ENCODE data around the gene AP2M1. TPM values are rescaled to one million over a fixed set of nuclear protein-coding genes. Genes with fewer than 3 reads are reported as not detected.

The AP2M1 gene
- total RNA-seq: 262 and 275 TPM in 2 replicates

GRCh38 chr3:184174646-184175492, at the start of gene AP2M1:
AP2M1 (plus strand) TSS chr3:184174855; CDS start chr3:184176994, 2,139 bp downstream.
- FAIRE-seq: no peak
- Histone ChIP-seq H3K27me3 (ENCODE audit: control insufficient read depth, insufficient read depth, low read length) (no peaks in the 10 kb centered on the region), H3K36me3 (ENCODE audit: control insufficient read depth, insufficient read depth, low read length) (peaks cover 30% of the 10 kb centered on the region), H3K4me3 (ENCODE audit: low read depth, low read length) (peak within 1 kb of the TSS; percentile 95)
- peak; percentile 98 for DNase-seq (ENCODE audit: low read depth)
- peak; percentile 22 for TF ChIP-seq CTCF (IDR thresholded peaks at IDR 0.05; ENCODE audit: insufficient read depth, low read length, severe bottlenecking)

DNA sequence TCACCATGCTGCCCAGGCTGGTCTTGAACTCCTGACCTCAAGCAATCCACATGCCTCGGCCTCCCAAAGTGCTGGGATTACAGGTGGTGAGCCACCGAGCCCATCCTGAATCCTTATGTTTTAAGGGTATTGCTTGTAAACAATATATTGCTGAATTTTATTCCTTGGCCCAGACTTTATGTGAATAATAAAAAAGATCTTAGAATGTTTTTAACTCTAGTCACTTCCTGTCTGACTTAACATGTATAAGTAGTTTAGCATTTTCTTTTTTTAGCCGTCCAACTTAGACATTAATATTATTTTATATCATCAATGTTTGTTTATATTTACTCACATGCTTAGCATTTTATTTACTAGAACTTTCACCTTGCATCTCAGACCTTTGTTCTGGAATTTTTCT, 48.6 kb upstream of the AP2M1 start:
- Histone ChIP-seq H3K4me3 (ENCODE audit: low read depth, low read length) (no peak overlapping the region), H3K36me3 (ENCODE audit: control insufficient read depth, insufficient read depth, low read length) (no peaks in the 10 kb centered on the region), H3K27me3 (ENCODE audit: control insufficient read depth, insufficient read depth, low read length) (no peaks in the 10 kb centered on the region)
- DNase-seq (ENCODE audit: low read depth) (no peak), FAIRE-seq (no peak)
- no peak for TF ChIP-seq CTCF (IDR thresholded peaks at IDR 0.05; ENCODE audit: insufficient read depth, low read length, severe bottlenecking)

DNA sequence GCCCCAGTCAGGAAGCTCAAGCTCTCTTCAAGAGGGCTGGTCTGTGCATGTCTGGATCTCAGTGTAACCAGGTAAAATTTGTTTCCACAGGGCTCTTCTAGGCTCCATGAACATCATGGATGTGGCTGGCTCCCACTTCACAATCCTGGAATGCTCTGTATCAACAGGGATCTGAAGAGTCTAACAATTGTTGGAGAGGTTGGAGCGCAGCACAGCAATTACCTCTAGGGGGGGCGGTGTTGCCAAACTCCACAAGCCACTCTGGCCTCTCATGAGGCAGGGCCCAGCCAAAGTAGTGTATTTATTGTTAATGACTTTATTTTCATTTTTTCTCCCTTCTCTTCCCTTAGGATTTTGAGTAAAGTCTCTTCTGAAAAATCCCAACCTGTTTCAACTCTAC, 45.6 kb upstream of the AP2M1 start:
- Histone ChIP-seq H3K36me3 (ENCODE audit: control insufficient read depth, insufficient read depth, low read length) (no peaks in the 10 kb centered on the region), H3K27me3 (ENCODE audit: control insufficient read depth, insufficient read depth, low read length) (no peaks in the 10 kb centered on the region), H3K4me3 (ENCODE audit: low read depth, low read length) (no peak overlapping the region)
- no peak for FAIRE-seq
- TF ChIP-seq CTCF (IDR thresholded peaks at IDR 0.05; ENCODE audit: insufficient read depth, low read length, severe bottlenecking): peak; percentile 47
- DNase-seq (ENCODE audit: low read depth): peak; percentile 52

DNA sequence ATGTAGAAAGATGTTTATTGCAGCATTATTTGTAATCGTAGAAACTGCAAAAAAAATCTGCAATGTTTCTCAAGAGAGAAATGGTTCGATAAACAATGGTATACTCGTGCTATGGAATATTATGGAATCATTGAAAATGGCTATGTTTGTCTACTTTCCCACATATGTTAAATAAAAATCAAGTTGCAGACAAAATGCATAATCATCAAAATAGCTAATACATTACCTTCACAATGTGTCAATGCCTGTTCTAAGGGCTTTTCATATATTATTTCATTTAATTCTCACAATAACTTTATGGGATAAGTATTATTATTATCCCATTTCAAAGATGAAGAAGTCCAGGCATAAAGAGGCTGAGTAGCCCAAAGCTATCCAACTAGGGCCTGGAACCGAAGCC, 41.7 kb upstream of the AP2M1 start:
- TF ChIP-seq CTCF (IDR thresholded peaks at IDR 0.05; ENCODE audit: insufficient read depth, low read length, severe bottlenecking): no peak
- Histone ChIP-seq H3K4me3 (ENCODE audit: low read depth, low read length) (no peak overlapping the region), H3K27me3 (ENCODE audit: control insufficient read depth, insufficient read depth, low read length) (no peaks in the 10 kb centered on the region), H3K36me3 (ENCODE audit: control insufficient read depth, insufficient read depth, low read length) (peaks cover 4% of the 10 kb centered on the region)
- no peak for FAIRE-seq
- no peak for DNase-seq (ENCODE audit: low read depth)

DNA sequence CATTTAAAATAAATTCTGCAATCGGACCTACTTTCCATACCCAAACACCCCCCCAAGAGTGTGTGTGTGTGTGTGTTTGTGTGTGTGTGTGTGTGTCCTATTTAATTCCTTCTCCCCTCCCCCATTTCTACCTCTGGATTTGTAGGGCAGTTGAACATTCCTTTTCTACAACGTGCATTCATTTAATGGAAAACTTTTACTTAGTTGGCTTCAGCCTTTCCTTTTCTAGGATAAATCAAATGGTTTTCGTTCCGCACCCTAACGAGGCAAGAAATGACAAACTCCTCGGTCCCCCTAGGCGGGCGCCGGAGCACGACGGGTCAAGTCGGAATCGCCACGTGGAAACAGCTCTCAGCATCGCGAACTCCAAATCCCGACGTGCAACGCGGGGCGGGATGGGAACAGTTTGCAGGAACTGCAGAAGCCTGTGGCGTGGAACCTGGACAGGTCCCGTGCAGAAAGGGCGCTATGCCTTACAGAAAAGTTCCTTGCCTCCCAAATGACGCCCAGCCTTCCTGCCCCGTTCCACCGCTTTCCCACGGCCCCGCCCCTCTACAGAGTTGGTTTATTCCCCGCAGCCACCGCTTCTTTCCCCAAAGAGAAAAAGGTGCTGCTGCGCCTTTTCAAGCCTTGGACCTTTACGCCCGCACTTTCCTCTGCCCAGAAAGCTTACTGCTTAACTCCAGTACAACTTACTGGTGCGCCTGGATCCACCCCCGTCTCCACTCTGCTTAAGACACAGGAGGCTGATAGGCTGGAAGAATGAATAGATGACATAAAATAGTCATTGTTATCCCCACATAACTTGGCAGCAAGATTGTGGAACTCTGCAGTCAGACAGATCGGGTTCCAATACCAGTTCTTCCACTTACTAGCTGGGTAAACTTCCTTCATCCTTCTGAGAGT, 40.6 kb upstream of the AP2M1 start:
- Histone ChIP-seq H3K27me3 (ENCODE audit: control insufficient read depth, insufficient read depth, low read length) (no peaks in the 10 kb centered on the region), H3K36me3 (ENCODE audit: control insufficient read depth, insufficient read depth, low read length) (peaks cover 4% of the 10 kb centered on the region), H3K4me3 (ENCODE audit: low read depth, low read length) (peak overlapping the region; percentile 76)
- FAIRE-seq (no peak), DNase-seq (ENCODE audit: low read depth) (peak; percentile 88)
- TF ChIP-seq CTCF (IDR thresholded peaks at IDR 0.05; ENCODE audit: insufficient read depth, low read length, severe bottlenecking): no peak
